Glomerular visceral epithelial cell (primary cell): ENCODE results near the gene KLHL17.

ENCODE experiments used
- DNase-seq: peaks from one replicate; pipeline ENCODE4 v3.0.0-alpha.2; 2016; ENCODE audit errors: extremely low spot score

KLHL17 gene

GRCh38 chr1:960363-961131, at the start of gene KLHL17:
KLHL17 (plus strand) TSS chr1:960584; CDS start chr1:960694, 110 bp downstream.
- peak; percentile 64 for DNase-seq

- peak; percentile 84 for DNase-seq
Observed at GRCh38 chr1:910881-911721, 49.3 kb upstream of the KLHL17 start.

- DNase-seq, result peak; percentile 75
Observed at GRCh38 chr1:911875-912739, 48.3 kb upstream of the KLHL17 start.

GRCh38 chr1:912740-913301, 47.6 kb upstream of the KLHL17 start:
- DNase-seq, result peak; percentile 48

- no peak for DNase-seq
Observed at GRCh38 chr1:913491-914130, 46.8 kb upstream of the KLHL17 start.

- DNase-seq, result no peak
Observed at GRCh38 chr1:914131-914890, 46.1 kb upstream of the KLHL17 start.

- DNase-seq, result no peak
Observed at GRCh38 chr1:914891-915280, 45.5 kb upstream of the KLHL17 start.

GRCh38 chr1:915295-916172, 44.9 kb upstream of the KLHL17 start:
- no peak for DNase-seq

- no peak for DNase-seq
Observed at GRCh38 chr1:916173-917075, 44.0 kb upstream of the KLHL17 start.

- DNase-seq, result no peak
Observed at GRCh38 chr1:917076-917459, 43.3 kb upstream of the KLHL17 start.

- DNase-seq, result no peak
Observed at GRCh38 chr1:917466-918091, 42.8 kb upstream of the KLHL17 start.

- DNase-seq, result no peak
Observed at GRCh38 chr1:918353-918752, 42.0 kb upstream of the KLHL17 start.

GRCh38 chr1:918843-919242, 41.5 kb upstream of the KLHL17 start:
- no peak for DNase-seq

GRCh38 chr1:919271-919872, 41.0 kb upstream of the KLHL17 start:
- DNase-seq, result no peak

- no peak for DNase-seq
Observed at GRCh38 chr1:920010-920409, 40.4 kb upstream of the KLHL17 start.

GRCh38 chr1:920521-920920, 39.9 kb upstream of the KLHL17 start:
- no peak for DNase-seq

- peak; percentile 75 for DNase-seq
Observed at GRCh38 chr1:921011-921837, 39.2 kb upstream of the KLHL17 start.
